ENCODE data around the gene TMEM245.

The TMEM245 gene

DNA sequence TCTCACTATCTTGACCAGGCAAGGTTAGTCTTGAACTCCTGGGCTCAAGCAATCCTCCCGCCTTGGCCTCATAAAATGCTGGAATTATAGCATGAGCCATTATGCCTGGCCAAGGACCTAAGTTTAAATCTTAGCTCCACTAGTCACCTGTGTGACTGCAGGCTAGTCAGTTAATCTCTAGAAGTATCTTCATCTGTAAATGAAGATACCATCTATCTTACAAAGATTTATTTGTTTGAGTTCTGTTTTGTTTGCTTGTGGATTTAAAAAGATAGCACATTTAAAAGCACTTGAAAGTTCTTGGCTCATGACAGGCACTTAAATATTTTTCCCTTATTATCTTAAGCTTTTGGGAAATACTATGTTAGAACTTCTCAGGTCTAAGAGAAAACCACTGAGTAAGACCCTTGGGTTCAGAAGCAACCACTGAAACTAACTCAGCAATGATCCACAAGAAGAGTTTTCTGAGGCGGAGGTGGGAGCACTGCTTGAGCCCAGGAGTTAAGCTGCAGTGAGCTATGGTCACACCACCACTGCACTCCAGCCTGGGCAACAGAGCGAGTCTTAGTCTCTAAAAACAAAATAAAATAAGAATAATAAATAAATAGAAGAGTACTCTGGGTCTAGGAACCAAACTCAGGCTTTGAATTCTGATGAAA is 19.1 kb downstream of the TMEM245 start:
- DNase-seq, result no peak

DNA sequence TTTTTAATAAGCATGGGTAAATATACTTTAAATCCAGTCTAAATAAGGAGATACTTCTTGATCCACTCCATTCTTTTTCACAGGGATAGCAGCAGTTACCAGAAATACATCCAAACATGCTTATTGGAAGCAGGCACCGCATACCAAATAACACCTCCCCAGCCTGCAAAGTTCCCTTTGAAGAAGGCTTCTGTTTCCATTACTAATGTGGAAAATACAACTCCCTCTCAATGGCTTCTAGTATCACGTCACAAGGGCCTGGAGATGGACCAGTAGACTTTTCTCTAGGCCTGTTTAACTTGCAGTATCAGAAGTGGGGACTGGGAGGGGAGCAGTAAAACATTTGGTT is 20.8 kb downstream of the TMEM245 start:
- no peak for DNase-seq

DNA sequence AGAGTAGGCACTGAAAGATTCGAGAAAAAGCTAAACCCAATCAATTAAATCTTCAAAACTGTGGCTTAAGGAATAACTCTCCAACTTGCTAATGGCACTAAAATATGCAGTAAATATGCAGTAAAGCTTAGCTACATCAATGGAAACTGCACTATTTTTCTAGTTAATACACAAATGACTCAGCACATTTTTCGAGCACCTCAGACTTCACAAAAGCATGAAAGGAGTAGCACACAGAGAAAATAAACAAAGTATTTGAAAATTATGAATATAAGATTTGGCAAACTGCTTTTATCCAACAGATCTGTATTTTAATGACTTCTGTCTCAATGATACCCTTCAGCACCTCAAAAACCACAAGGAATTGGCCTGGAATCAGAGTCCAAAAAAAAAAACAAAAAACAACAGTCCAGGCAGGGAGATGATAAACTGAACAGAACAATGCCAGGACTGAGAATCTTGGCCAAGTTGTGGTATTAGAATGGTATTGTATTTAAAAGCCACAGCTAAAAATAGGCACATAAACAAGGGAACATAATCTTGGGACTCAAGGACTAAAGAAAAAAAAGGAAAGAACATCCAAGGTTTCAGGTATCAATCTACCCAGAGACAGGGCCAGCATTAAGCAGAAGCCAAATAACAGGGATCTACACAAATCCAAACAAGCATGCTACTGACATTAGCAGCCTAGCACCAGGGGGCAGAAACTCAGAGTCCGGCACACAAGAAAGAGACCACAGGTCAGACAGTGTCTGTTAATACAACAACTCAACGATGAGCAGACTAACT is 21.4 kb downstream of the TMEM245 start:
- no peak for DNase-seq

DNA sequence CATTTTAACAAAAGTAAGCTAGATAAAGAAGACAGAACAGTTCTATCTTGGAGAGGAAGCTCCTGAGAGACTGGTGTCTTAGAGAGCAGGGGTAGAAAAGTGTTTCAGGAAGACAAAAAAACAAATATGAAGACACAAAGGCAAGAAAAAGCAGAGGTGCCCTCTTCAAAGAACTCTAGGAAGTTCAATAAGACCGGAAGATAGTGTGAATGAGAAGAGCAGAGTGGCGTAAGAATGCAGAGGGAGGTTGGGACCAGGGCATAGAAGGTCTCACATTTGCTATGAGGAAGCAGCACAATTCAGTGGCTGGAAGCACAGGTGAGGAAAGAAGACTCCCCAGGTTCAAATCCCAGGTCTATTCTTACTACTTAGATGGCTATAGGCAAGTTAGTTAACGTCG is 22.6 kb downstream of the TMEM245 start:
- DNase-seq, result no peak

DNA sequence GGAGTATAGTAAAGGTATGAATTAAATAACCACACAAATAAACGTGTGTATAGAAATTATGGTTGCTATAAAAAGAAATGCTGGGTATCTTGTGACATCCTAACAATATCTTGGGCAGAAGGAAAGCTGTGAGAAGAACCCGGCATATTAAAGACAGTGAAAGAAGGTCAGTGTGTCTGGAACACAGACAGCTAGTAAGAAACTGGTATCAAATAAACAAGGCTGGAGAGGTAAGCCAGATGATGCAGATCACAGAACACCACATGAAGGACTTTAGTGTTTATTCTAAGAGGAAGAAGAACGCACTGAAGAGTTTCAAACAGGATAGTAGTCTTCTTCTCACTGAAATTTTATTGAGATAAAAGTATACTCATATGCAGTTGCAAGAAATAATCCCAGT is 24.4 kb downstream of the TMEM245 start:
- DNase-seq, result no peak

DNA sequence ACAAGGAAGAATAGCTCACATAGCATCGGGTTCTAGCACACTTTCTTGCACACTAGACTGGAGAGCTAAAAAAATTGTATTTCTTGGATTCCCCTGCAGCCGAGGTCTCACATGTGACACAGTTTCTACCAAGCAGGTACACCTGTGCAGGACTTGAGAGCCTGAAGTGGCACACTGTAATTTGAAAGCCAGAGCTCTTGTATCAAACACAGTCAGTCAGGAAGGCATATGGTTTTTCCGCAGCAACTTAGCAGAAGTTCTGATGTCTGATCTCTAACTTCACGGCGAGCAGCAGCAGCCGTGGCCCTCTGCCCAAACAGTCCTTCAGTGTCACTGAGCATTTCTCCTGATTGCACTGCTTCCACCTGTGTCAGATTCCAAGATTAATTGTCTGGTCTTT is 25.5 kb downstream of the TMEM245 start:
- DNase-seq, result no peak

DNA sequence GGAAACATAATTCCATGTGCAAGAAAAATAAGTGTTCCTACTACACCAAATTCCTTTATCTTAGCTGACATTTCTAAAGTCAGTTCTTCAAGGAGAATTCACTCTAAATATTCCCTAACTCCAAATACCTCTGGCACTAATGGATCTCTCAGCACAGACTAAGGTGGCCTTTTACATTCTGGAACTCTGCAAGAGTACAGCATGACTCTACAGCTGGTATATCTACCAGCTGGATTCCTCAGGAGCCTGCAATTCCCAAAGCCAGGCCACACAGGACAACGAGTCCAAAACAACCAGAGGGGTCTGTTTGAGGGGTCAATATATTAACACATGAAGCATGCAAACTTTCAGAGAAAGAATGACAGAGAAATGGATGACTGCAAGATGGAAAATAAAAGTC is 27.2 kb downstream of the TMEM245 start:
- no peak for DNase-seq

DNA sequence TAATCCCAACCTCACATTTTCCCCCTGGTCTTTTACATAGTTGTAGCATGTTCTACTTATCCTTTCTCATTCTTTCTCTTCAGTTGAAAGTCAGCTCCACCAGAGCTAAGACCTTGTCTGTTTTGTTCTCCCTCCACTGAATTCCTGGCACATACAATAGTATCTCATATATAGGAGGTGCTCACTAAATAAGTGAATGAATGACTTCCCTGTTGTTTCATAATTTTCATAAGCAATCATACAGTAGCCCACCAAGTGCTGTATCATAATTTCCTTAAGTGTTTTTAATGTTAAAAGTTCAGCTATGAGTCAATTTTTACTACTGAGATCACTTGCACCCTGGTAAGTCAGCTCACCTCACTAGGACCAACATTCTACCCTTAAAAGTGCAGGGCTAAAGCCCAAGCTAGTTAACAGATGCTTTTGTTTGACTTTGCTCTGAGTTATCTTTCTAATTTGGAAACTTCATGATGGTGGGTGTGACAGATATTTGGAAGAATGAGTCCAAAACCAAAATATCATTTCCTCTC is 27.6 kb downstream of the TMEM245 start:
- no peak for DNase-seq

DNA sequence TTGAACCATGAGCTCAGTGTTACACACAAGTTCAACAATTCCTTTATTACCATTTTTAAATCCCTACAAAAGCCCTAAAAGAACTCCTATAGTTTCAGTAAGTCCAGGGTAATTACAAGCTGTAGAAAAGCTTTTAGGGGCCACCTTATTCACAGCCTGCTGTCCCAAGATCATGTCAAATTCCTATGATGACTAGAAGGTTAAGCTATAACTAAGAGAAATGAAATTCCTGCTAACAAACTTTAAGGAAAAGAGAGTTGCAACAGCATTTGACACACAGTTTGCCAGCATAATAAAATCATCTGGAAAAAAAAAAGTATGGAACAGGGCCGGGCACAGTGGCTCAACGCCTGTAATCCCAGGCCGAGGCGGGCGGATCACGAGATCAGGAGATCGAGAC is 31.5 kb downstream of the TMEM245 start:
- DNase-seq, result no peak

DNA sequence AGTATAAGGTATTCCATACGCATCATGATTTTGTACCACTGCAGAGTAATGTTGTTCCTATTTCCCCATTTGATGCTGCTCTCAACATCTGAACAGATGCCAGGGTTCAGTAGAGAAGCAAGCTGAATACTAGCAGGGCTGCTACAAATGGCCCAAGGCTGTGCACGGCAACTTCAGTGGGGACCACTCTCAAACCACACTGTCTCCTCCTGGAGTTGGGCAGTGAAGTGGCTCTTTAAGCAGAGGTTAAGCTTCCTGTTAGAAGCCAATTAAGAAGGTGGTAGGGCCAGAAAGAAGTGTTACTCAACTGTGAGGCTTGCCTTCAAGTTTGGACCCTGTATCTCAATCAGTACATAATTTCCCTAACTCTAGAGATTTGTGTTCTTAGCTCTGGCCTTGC is 32.0 kb downstream of the TMEM245 start:
- no peak for DNase-seq

DNA sequence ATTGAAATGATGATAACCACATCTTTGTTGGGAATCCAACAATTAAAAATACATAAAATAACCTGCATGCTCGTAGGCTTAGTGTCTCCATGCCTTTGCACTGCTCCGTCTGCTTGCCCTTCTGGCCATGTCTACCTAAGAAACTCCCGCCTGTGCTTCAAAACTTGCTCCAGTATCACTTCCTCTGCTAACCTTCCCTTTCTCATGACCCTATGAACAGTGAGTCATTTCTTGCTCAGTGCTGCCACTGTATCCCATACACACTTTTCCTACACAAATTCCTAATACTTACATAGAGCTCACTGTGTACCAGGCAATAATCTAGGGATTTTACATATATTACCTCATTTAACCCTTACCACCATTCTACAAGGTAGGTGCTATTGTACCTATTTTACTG is 33.5 kb downstream of the TMEM245 start:
- DNase-seq, result no peak

DNA sequence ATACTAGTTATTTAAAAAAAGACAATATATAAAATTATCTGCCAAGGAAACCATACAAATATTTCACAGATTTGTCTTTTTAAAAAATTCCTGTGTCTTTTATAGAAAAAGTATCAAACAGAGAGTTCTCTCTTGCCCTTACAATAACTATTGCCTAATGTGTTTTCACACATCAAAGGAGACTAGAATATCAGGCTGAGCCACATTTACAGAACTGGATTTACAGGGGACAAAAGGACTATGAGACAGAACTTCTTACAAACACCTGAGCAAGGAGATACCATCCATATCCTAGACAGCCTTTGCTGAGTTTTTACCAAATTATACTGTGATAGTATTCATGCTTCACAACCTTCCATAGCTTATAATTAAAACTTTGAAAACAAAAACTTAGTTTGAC is 34.2 kb downstream of the TMEM245 start:
- no peak for DNase-seq

DNA sequence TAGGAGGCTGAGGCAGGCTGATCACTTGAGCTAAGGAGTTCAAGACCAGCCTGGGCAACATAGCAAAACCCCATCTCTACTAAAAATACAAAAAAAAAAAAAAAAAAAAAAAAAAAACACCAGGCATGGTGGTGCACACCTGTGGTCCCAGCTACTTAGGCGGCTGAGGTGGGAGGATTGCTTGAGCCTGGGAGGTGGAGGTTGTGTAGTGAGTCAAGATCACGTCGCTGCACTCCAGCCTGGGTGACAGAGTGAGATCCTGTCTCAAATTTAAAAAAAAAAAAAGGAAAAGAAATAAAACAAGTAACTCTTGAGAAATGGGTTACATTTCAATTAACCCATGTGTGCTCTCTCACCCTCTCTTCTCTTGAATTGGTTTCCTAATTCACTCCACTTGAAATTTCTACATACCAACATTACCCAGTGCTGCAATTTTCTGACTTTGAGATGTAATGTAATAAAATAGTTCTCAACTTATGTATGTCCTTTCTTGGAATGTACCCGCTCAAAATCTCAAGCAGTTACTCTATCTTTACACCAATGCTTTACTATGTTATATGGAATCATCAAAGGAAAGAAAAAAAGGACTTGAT is 35.8 kb downstream of the TMEM245 start:
- DNase-seq, result no peak

DNA sequence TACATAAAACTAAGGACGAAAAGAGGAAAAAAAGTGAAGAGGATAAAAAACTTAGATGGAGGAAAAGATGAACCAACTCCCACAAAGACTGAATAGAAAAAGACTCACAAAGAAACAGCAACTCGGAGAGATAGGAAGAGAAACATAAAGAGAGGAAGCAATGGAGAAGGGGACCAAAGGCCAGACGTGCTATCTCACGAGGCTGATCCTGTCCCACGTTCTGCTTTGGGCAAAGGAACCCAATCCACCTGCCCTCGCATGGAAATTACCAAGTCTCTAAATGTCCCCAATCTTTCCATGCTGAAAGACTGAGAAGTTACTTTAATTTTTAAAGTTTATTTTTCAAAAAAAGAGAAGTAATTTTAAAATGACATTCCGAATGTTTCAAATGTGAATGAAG is 36.6 kb downstream of the TMEM245 start:
- DNase-seq, result no peak

DNA sequence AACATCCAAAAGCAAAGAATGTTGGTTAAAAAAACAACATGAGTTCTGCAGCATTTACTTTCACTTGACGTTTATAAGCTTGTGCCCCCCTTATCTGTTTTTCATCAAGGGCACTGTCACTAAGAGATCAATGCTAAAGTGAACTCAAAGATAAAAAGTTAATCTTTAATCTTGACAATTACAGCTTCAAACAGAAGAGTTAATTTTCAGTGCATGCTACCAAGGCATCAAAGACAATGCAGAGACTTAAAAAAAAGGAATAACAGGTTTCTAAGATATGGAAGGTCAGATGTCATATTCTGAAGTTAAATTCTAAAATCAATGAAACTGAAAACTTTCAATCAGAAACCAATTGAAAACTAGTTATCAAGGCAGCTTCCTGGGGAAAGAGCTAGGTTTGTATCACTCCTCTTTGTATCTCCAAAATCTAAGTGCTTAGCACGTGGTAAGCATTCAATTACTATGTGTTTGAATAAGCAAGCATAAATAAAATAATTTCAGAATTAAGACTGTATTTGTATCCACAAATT is 37.6 kb downstream of the TMEM245 start:
- DNase-seq, result no peak

DNA sequence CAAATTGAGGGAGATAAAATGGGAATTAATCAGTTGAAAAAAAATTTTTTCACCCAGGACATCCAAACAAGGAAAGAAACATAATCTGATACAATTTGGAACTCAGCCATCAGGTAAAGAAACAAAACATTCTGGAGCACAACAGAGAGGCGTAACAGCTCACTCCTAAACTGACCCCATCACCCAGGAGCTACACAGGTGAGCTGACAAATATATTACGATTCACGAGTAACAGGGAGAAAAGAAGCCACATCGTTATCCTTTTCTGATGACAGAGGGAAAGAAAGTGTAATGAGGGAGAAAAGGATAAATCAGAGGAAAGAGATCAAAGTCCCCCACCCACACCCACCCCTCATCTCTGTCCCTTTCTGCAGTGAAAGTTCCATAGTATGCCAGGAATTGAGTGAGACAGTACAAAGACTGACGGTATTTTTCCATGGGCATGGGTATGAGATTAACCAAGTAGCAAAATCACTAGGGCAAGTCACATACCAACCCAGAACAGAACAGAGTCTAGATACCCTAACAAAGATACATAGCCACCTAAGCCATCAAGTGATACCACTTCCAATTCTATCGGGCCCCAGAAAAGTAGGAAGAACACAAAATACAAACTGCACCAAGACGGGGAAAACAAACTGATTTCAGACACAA is 45.4 kb downstream of the TMEM245 start:
- DNase-seq, result no peak

DNA sequence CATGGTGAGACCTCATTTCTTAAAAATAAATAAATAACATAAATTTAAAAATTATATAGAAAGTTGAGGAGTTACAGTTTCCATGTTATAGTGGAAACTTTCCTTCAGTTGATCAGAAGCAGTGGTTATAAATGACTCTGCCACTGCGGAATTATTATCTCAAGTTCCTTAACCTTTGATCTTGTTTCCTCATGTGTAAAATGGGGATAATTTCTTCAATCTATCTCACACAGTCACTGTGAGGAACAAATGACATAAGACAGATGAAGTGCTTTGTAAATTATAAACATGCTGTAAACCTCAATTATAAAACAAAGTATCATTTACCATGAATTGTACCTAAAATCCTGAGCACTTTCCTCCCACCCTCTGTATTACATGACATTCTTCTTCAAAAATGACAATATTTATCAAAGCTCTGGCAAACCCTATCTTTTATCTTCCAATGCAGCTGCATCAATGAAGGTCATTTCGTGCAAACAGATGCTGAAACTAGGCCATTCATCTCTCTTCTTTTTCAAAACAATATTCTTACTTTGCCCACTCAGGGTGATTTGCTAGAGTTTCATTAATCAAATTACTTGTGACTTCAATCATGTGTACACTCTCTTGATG is 46.8 kb downstream of the TMEM245 start:
- DNase-seq, result no peak

DNA sequence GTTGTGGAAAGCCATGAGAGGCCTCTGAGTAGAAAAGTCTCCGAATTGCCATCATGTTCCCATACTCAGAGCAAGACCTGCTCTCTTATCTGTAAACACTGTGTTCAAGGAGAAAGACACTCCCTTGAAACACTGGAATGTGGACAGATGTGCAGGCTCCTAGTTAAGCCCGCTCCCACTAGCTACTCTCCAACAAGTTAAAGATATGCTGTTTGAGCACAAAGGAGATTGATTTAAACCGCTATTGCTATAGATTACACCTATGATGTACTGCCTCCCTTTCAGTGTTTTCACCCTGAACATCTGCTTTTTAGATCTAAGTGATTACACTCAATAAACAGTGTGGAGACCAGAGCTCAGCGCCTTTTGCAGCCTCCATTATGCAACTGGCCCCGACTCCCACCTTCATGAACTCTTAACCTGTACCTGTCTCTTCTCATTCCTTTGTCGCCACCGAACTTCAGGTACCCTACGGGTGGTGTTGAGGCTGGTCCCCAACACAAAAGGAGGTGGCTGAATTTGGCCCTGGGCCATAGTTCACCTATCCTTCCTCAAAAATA is 47.5 kb downstream of the TMEM245 start:
- no peak for DNase-seq

DNA sequence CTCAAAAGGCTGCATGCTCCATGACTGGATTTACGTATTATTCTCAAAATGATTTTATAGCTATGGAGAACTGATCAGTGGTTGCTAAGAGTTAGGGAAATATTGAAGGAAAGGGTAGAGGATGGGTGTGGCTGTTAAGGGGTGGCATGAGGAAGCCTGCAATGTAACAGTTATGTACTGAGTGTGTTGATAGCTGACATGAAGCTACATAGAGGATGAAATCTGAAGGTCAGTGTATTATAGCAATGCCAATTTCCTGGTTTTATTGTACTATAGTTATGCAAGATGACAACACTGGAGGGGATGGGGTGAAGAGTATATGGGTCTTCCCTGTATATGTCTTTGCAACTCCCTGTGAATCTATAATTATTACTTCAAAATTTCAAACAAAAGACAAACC is 51.0 kb downstream of the TMEM245 start:
- no peak for DNase-seq

DNA sequence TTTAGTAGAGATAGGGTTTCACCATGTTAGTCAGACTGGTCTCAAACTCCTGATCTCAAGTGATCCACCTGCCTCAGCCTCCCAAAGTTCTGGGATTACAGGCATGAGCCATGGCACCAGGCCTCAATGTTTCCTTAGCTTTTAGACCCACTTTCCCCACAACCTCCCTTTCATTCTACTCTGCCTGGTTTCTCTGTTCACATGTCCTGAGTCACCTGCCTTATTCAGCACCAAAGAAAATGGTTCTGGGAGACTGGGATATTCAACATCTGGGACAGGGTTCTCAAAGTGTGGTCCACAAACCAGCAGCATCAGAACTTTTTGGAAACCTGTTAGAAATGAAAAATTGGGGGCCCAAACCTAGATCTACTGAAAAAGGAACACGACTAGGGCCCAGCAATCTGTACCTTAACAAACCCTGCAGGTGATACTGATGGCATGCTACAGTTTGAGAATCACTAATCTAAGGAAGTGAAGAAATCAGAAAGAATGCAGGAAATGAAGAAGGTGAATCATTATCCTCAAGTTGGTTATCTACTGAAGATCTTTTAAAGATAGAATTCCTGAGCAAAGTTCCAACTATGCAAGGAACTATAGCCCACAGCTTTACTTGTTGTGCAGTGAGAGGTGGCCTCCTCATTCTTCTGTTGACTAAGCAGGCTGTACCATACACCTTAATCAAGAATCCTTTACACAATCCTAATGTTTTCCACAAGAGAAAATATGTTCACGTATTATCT is 54.6 kb downstream of the TMEM245 start:
- no peak for DNase-seq

DNA sequence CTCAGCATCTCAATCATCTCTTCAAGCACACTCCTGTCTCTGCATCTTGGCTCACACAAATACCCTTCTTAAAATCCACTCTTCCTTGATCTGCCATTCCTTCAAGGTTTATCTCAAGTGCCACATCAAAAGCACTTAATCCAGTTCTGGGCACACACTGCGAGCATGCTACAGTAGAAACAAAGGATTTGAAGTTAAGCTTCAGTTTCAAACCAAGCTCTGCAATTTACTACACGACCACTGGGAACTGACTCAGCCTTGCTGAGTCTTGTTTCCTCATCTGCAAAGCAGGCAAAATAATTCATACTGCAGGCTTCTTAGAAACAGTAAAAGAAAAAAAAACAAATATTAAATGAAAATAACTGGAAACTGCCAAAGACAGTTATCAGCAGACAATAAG is 56.0 kb downstream of the TMEM245 start:
- DNase-seq, result no peak

DNA sequence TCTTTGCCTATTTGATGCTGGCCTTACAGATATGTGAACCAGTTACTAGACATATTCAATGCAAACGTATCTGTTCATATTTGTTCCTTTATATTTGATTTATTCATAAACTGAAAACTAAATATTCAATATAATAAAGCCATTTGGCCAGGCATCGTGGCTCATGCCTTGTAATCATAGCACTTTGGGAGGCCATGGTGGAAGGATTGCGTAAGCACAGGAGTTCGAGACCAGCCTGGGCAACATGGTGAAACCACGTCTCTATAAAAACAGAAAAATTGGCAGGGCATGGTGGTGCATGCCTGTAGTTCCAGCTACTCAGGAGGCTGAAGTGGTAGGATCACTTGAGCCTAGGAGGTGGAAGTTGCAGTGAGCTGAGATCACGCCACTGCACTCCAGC is 57.2 kb downstream of the TMEM245 start:
- no peak for DNase-seq

All from NCI-H187 treated with DMSO at 0.1 percent for 48 hours (cell line).